Measurements from ENCODE around the gene TNFRSF1A. TPM values are rescaled to one million over a fixed set of nuclear protein-coding genes. Genes with fewer than 3 reads are reported as not detected.
A peak's percentile ranks its signal among the peaks of the same experiment; 100 is the strongest.

TNFRSF1A gene
- total and polyA plus RNA-seq, 2 of the 13 experiments (the other 11 are each of a cell fraction or from before 2014, with no cell fraction given) = 41.5 to 61.2 TPM

- no peak overlapping the region for H3K4me3 ChIP-seq (replicated peaks in 1 of 3; ENCODE audit: insufficient read depth in 1 of 3, low read depth in 2 of 3, low read length in 3 of 3)
- WGBS (ENCODE audit: low lambda C conversion rate) = 67% methylated on average over 11 of the region's 11 CpGs
- peak; percentile 56 for DNase-seq (ENCODE audit: low spot score)
- CTCF ChIA-PET (ENCODE audit: low intra/inter-chr PET ratio, low total read pairs) = interaction anchor here (0.8 to 1.3 kb wide), 4 partner anchors 32 to 46 kb away, joined by 3 to 7 read pairs (median 4); no protein-coding TSS in a partner anchor
- in situ Hi-C loops (cut with HindIII; ENCODE audit: extremely low pct_ligation_motif_present, low pct_unique_long_range_greater_than_20kb) (no loop called here), intact Hi-C loops (cut with micrococcal nuclease; ENCODE audit: unreplicated experiment) (loop anchor here (1.0 kb wide), 1 partner anchor 41 kb away; no protein-coding TSS in a partner anchor)
- peak overlapping the region; percentile 44 for H3K27ac ChIP-seq (ENCODE audit: extremely low read length, insufficient read depth, low read length)
- H3K9me3 ChIP-seq (ENCODE audit: low read length) = no peaks in the 10 kb centered on the region
- no peak for ATAC-seq
- H3K27me3 ChIP-seq (ENCODE audit: control insufficient read depth in 1 of 2, insufficient read depth in 2 of 2, low read length in 2 of 2) = no peaks in the 10 kb centered on the region
- H4K20me1 ChIP-seq (ENCODE audit: insufficient read depth, low read length) = no peaks in the 10 kb centered on the region
- no peaks in the 10 kb centered on the region for H3K36me3 ChIP-seq (replicated peaks in 1 of 2; ENCODE audit: control insufficient read depth in 1 of 2, insufficient read depth in 2 of 2, low read length in 2 of 2)
- no peaks in the 10 kb centered on the region for H3K79me2 ChIP-seq (ENCODE audit: insufficient read depth, low read length)
- no peak overlapping the region for H3K9ac ChIP-seq (ENCODE audit: insufficient read depth, low read depth, low read length)
- H3K4me1 ChIP-seq (ENCODE audit: insufficient read depth, low read length) = peaks cover 61% of the 10 kb centered on the region
- H2AFZ ChIP-seq (ENCODE audit: low read length) = no peak overlapping the region
- POLR2A ChIA-PET = interaction anchor here (0.5 to 2.9 kb wide), 9 partner anchors 16 to 73 kb away, joined by 3 to 55 read pairs (median 5); partner anchors contain the start of genes LTBR and TNFRSF1A
- no peak overlapping the region for H3K4me2 ChIP-seq (ENCODE audit: low read depth, low read length)
- no TSS peak for BruUV-seq (replicated peaks)
- peak; percentile 75 for FAIRE-seq
- no peak for TF ChIP-seq RFX5 (IDR thresholded peaks at IDR 0.05; ENCODE audit: low read depth, low read length)
- TF ChIP-seq POLR2G (IDR thresholded peaks at IDR 0.05; ENCODE audit: low read depth, low read length) = no peak
- TF ChIP-seq GATAD1 (CRISPR knock-in tag; IDR thresholded peaks at IDR 0.05) = no peak
- TF ChIP-seq SNRNP70 (IDR thresholded peaks at IDR 0.05; ENCODE audit: low read depth, low read length) = no peak
- TF ChIP-seq, protein P1, sequence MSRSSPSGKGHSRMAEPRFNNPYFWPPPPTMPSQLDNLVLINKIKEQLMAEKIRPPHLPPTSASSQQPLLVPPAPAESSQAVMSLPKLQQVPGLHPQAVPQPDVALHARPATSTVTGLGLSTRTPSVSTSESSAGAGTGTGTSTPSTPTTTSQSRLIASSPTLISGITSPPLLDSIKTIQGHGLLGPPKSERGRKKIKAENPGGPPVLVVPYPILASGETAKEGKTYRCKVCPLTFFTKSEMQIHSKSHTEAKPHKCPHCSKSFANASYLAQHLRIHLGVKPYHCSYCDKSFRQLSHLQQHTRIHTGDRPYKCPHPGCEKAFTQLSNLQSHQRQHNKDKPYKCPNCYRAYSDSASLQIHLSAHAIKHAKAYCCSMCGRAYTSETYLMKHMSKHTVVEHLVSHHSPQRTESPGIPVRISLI (CRISPR knock-in tag; IDR thresholded peaks at IDR 0.05; ENCODE audit: borderline replicate concordance) = no peak
- no peak for TF ChIP-seq ZNF709 (CRISPR knock-in tag; IDR thresholded peaks at IDR 0.05)
- TF ChIP-seq, protein P2, sequence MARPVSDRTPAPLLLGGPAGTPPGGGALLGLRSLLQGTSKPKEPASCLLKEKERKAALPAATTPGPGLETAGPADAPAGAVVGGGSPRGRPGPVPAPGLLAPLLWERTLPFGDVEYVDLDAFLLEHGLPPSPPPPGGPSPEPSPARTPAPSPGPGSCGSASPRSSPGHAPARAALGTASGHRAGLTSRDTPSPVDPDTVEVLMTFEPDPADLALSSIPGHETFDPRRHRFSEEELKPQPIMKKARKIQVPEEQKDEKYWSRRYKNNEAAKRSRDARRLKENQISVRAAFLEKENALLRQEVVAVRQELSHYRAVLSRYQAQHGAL (CRISPR knock-in tag; IDR thresholded peaks at IDR 0.05; ENCODE audit: not compliant biosample characterization) = no peak
- 0 out of 2 replicates have a peak, but pooled peaks have one; percentile 28 for TF ChIP-seq USF2 (IDR thresholded peaks at IDR 0.05; ENCODE audit: low read depth, low read length)
- TF ChIP-seq USF2 (CRISPR knock-in tag; IDR thresholded peaks at IDR 0.05; ENCODE audit: borderline replicate concordance) = no peak
- TF ChIP-seq POGK (CRISPR knock-in tag; conservative IDR thresholded peaks at IDR 0.05) = no peak
- TF ChIP-seq ZNF619 (CRISPR knock-in tag; IDR thresholded peaks at IDR 0.05) = no peak
- TF ChIP-seq SALL1 (CRISPR knock-in tag; IDR thresholded peaks at IDR 0.05) = no peak
- TF ChIP-seq ZNF557 (CRISPR knock-in tag; IDR thresholded peaks at IDR 0.05) = no peak
- TF ChIP-seq CCDC6 (CRISPR knock-in tag; IDR thresholded peaks at IDR 0.05) = no peak
- TF ChIP-seq SMAD9 (CRISPR knock-in tag; IDR thresholded peaks at IDR 0.05) = no peak
- 0 out of 2 replicates have a peak, but pooled peaks have one; percentile 35 for TF ChIP-seq ZBTB7B (CRISPR knock-in tag; IDR thresholded peaks at IDR 0.05)
- TF ChIP-seq KLF16 (CRISPR knock-in tag; IDR thresholded peaks at IDR 0.05) = 0 out of 4 replicates have a peak, but pooled peaks of 1 of the 2 experiments have one; percentile 55
- no peak for TF ChIP-seq HOXA5 (CRISPR knock-in tag; IDR thresholded peaks at IDR 0.05)
Observed at GRCh38 chr12:6367065-6367968, 25.4 kb upstream of the TNFRSF1A start.
